ENCODE measurements around the gene NRTN.

Gene NRTN

DNA sequence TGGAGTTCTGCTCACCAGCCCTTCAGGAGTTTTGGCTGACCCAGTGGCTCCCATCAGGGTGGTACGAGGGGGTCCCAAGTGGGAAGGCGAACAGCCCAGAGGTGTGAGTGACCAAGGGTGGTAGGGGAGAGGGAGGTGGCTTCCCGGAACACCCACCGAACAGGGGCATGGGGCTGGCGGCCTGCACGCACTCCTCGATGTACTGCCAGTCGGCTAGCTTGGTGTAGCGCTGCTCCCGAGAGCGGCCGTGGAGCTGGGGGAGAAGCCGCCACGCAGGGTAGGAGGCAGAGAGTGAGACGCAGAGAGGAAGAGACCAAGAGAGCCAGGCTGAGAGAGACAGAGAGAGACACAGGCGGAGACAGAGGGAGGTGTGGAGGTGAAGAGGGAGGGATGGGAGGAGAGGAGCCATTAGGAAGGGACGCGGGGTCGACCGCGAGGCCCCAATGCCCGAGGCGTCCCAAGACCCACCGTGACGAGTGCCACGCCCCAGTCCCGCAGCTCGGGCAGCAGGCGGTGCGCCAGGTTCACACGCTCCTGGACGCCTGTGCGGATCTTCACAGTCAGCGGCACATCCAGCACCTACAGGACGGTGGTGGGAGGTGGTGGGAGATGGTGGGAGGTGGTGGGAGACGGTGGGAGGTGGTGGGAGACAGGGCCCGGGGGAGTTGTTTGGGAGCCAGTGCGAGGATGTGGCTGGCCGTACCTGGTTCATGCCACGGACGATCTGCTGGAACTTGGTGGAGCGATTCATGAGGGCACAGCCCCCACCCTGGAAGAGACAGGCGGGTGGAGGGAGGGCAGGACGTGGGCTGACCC lies 18.1 kb upstream of the NRTN start:
- no peak for TF ChIP-seq TAF1 (IDR thresholded peaks at IDR 0.05; ENCODE audit: borderline replicate concordance, insufficient read depth, low read length)
- TF ChIP-seq FOXP2 (optimal IDR thresholded peaks at IDR 0.05; ENCODE audit: borderline replicate concordance, extremely low read depth, extremely low read length, insufficient read depth): no peak
- TF ChIP-seq, protein P1, sequence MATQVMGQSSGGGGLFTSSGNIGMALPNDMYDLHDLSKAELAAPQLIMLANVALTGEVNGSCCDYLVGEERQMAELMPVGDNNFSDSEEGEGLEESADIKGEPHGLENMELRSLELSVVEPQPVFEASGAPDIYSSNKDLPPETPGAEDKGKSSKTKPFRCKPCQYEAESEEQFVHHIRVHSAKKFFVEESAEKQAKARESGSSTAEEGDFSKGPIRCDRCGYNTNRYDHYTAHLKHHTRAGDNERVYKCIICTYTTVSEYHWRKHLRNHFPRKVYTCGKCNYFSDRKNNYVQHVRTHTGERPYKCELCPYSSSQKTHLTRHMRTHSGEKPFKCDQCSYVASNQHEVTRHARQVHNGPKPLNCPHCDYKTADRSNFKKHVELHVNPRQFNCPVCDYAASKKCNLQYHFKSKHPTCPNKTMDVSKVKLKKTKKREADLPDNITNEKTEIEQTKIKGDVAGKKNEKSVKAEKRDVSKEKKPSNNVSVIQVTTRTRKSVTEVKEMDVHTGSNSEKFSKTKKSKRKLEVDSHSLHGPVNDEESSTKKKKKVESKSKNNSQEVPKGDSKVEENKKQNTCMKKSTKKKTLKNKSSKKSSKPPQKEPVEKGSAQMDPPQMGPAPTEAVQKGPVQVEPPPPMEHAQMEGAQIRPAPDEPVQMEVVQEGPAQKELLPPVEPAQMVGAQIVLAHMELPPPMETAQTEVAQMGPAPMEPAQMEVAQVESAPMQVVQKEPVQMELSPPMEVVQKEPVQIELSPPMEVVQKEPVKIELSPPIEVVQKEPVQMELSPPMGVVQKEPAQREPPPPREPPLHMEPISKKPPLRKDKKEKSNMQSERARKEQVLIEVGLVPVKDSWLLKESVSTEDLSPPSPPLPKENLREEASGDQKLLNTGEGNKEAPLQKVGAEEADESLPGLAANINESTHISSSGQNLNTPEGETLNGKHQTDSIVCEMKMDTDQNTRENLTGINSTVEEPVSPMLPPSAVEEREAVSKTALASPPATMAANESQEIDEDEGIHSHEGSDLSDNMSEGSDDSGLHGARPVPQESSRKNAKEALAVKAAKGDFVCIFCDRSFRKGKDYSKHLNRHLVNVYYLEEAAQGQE (IDR thresholded peaks at IDR 0.05; ENCODE audit: insufficient read depth in 1 of 2, low read depth in 2 of 2, low read length in 2 of 2): no peak
- no peak for TF ChIP-seq POLR2AphosphoS5 (IDR thresholded peaks at IDR 0.05; ENCODE audit: low read depth, low read length)
- no peak for TF ChIP-seq SIN3A (IDR thresholded peaks at IDR 0.05; ENCODE audit: borderline replicate concordance, insufficient read depth, low read length)

DNA sequence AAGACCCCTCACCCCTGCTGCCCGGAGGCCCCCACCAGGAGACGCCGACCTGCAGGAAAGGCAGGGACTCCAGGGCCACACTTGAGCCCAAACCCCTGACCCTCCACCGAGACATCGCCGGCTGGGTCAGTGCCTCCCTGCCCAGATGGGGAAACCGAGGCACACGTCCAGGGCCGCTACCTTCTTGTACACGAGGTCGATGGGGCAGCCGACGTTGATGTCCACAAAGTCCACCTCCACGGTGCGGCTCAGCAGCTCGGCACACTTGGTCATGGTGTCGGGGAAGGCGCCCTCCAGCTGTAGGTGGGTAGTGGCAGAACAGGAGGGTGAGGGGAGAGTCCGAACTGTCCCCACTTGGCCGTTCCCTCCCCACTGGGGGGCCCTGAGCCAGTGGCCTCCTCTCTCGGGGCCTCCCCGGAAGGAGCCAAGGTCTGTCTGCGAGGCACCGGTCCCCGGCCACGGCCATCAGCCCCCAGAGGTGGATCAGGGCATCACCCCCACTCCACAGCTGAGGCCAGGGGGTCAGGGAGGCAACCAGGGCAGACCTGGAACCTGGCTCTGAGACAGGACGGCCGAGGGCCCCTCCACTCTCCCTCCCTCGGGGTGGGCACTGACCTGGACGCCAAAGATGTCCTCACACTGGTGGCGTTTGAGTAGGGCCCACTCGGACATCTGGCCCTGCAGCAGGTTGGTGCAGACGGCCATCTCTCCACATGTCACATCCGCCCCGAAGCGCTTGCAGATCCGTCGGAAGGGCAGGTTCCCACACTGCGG lies 17.3 kb upstream of the NRTN start:
- TF ChIP-seq, protein P1 (IDR thresholded peaks at IDR 0.05; ENCODE audit: insufficient read depth in 1 of 2, low read depth in 2 of 2, low read length in 2 of 2): no peak
- TF ChIP-seq TAF1 (IDR thresholded peaks at IDR 0.05; ENCODE audit: borderline replicate concordance, insufficient read depth, low read length): no peak
- no peak for TF ChIP-seq POLR2AphosphoS5 (IDR thresholded peaks at IDR 0.05; ENCODE audit: low read depth, low read length)
- no peak for TF ChIP-seq FOXP2 (optimal IDR thresholded peaks at IDR 0.05; ENCODE audit: borderline replicate concordance, extremely low read depth, extremely low read length, insufficient read depth)
- TF ChIP-seq SIN3A (IDR thresholded peaks at IDR 0.05; ENCODE audit: borderline replicate concordance, insufficient read depth, low read length): no peak

DNA sequence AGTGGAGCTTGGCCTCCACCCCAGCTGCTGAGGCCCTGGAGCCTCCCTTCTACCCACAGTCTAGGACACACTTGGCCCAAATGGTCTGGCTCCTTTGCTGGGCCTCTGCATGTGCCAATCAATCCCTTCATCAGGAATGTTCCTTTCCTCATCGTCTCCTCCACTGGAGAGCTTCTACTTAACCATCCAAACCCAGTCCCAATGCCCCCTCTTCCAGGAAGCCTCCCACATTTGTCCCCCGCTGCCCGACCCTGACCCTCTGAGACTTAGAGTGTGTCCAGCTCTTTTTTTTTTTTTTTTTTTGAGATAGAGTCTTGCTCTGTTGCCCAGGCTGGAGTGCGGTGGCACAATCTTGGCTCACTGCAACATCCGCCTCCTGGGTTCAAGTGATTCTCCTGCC lies 16.4 kb upstream of the NRTN start:
- no peak for TF ChIP-seq SIN3A (IDR thresholded peaks at IDR 0.05; ENCODE audit: borderline replicate concordance, insufficient read depth, low read length)
- no peak for TF ChIP-seq FOXP2 (optimal IDR thresholded peaks at IDR 0.05; ENCODE audit: borderline replicate concordance, extremely low read depth, extremely low read length, insufficient read depth)
- no peak for TF ChIP-seq TAF1 (IDR thresholded peaks at IDR 0.05; ENCODE audit: borderline replicate concordance, insufficient read depth, low read length)
- TF ChIP-seq, protein P1 (IDR thresholded peaks at IDR 0.05; ENCODE audit: insufficient read depth in 1 of 2, low read depth in 2 of 2, low read length in 2 of 2): no peak
- TF ChIP-seq POLR2AphosphoS5 (IDR thresholded peaks at IDR 0.05; ENCODE audit: low read depth, low read length): no peak

DNA sequence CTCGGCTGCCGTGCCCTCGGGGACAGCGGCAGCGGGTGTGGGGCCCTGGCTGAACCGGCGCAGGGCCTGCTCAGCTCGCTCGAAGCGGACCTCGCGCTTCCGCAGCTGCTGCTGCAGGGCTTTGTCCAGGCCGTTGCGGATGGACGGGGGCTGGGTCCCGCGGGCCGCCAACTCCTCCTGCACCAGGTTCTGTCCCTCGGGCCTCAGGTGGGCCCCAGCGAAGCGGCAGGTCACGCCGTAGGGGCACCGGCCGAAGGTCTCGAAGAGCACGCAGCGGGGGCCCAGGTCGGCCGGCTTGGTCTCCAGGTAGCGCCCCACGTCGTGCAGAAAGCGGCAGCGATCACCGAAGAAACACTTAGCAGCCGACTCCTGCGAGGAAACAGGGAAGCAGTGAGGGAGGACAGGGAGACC lies 15.5 kb upstream of the NRTN start:
- TF ChIP-seq, protein P1 (IDR thresholded peaks at IDR 0.05; ENCODE audit: insufficient read depth in 1 of 2, low read depth in 2 of 2, low read length in 2 of 2): no peak

Measured in PFSK-1 (cell line).